Aortic smooth muscle cell (primary cell): ENCODE measurements around the gene VTI1A. TPM values are rescaled to one million over a fixed set of nuclear protein-coding genes. Genes with fewer than 3 reads are reported as not detected.

ENCODE experiments used
- total RNA-seq: library from RNA; depleted of rRNA; stranded (reverse); fragments of >200 nt; gene quantifications from 2 replicates; pipeline ENCODE4 v1.2.3, GENCODE V29; 2014

VTI1A gene
- total RNA-seq, result 22.9 and 27.2 TPM in 2 replicates

DNA sequence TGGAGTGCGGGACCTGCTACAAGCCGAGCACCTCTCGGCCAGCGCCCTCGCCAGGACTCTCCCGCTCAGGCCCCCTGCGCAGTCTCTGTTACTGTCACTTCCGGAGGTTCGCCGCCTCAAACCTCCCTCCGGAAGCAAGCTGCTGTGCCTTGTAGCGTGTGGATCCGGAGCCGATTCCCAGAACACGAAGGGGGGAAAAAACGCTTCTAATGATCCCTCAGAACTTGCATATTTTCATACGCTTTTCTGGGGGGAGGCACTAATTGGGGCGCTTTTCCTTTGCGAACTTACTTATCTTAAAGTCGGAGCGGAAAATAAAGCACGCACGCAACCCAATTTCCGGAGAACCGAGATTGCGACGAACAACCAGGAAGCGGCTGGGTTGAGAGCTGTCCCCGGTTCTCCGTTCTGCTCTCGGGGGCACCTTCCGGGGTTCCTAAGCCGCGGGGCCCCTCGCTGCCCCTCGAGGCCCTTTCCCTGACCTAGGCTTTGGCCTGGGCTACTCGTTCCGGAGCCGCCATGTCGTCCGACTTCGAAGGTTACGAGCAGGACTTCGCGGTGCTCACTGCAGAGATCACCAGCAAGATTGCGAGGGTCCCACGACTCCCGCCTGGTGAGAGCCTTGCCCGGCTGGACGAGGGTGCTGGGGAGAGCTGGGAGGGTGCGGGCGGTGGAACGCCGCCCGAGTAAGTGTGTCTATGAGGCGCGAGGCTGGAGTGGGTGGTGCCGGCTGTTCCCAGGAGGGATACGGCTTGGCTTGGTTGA is at the start of gene VTI1A, which contains the start of gene ZDHHC6:
Gene VTI1A (plus strand): TSS at position 361 of the 765 bp plus-strand sequence. CDS start 159 bp downstream, at position 520.
Gene ZDHHC6 (minus strand): TSS at position 60 of the 765 bp plus-strand sequence. CDS start 1,478 bp downstream, outside the sequence.

Other genes with a start within 250 kb of the VTI1A start
- not detected in 2 replicates for gene TECTB, start 163.8 kb upstream of the VTI1A start, total RNA-seq
- 0.92 and 0.93 TPM in 2 replicates for gene ACSL5, start 73.1 kb upstream of the VTI1A start, total RNA-seq
- gene ZDHHC6, start 301 bp upstream of the VTI1A start, total RNA-seq, result 24.3 and 24.6 TPM in 2 replicates